AG20443 (cell line): ENCODE measurements around the gene TMCC3.
A peak's percentile ranks its signal among the peaks of the same experiment; 100 is the strongest.
"Not testable (repeated sequence)": the region's sequence is repeated elsewhere in the genome, so short reads cannot be mapped to it uniquely, and the experiment has no call there.

Source experiments
- DNase-seq: peaks from one replicate; pipeline ENCODE4 v3.0.0; 2012; ENCODE audit warnings: low spot score, mixed read lengths

TMCC3 gene

GRCh38 chr12:94634717-94635116 lies 15.6 kb downstream of the TMCC3 start:
- no peak for DNase-seq

GRCh38 chr12:94633401-94633800 lies 17.0 kb downstream of the TMCC3 start:
- DNase-seq = no peak

GRCh38 chr12:94631058-94631457 lies 19.3 kb downstream of the TMCC3 start:
- DNase-seq = no peak

- no peak for DNase-seq
These were observed 21.4 kb downstream of the TMCC3 start for GRCh38 chr12:94628819-94629472.

- DNase-seq = no peak
These were observed 22.0 kb downstream of the TMCC3 start for GRCh38 chr12:94628369-94628768.

GRCh38 chr12:94625531-94625930 lies 24.8 kb downstream of the TMCC3 start:
- no peak for DNase-seq

- DNase-seq = no peak
These were observed 27.0 kb downstream of the TMCC3 start for GRCh38 chr12:94623161-94623920.

GRCh38 chr12:94622475-94622874 lies 27.9 kb downstream of the TMCC3 start:
- no peak for DNase-seq

- DNase-seq = no peak
These were observed 28.5 kb downstream of the TMCC3 start for GRCh38 chr12:94621662-94622359.

- DNase-seq = no peak
These were observed 29.7 kb downstream of the TMCC3 start for GRCh38 chr12:94620621-94621020.

- DNase-seq = peak; percentile 26
These were observed 31.2 kb downstream of the TMCC3 start for GRCh38 chr12:94618995-94619695.

GRCh38 chr12:94617101-94617500 lies 33.3 kb downstream of the TMCC3 start:
- no peak for DNase-seq

GRCh38 chr12:94616203-94616729 lies 34.1 kb downstream of the TMCC3 start:
- DNase-seq = no peak

GRCh38 chr12:94615260-94616181 lies 34.8 kb downstream of the TMCC3 start:
- DNase-seq = peak; percentile 15

- no peak for DNase-seq
These were observed 36.1 kb downstream of the TMCC3 start for GRCh38 chr12:94614288-94614721.

- no peak for DNase-seq
These were observed 40.4 kb downstream of the TMCC3 start for GRCh38 chr12:94609917-94610443.

- DNase-seq = not testable (repeated sequence)
These were observed 43.5 kb downstream of the TMCC3 start for GRCh38 chr12:94606810-94607209.

GRCh38 chr12:94604366-94604698 lies 46.0 kb downstream of the TMCC3 start:
- DNase-seq = no peak

- peak; percentile 26 for DNase-seq
These were observed 46.7 kb downstream of the TMCC3 start for GRCh38 chr12:94603434-94604365.

GRCh38 chr12:94602024-94602423 lies 48.3 kb downstream of the TMCC3 start:
- DNase-seq = no peak
